ENCODE results near the gene MMP25.

DNA sequence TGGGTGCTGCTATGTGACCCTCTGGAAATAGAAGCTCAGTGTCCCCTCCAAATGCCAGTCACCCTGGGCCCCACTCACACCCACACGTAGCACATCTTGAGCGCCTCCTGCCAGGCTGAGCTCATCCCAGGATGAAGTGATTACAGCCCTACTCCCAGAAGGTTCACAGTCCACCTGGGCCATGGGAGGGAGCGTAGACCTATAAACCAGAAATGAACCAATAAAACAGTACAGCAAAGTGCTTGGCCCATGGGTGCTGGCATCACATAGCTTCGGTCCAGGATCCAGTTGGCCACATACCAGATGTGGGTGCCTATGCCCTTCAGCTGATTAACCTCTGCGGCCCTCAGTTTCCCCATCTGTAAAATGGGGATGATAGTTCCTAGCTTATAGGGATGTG lies 7.5 kb upstream of the MMP25 start:
- no peak for TF ChIP-seq JUND (IDR thresholded peaks at IDR 0.05; ENCODE audit: low read depth, low read length)
- TF ChIP-seq HDGF (IDR thresholded peaks at IDR 0.05) = no peak
- TF ChIP-seq, protein P1, sequence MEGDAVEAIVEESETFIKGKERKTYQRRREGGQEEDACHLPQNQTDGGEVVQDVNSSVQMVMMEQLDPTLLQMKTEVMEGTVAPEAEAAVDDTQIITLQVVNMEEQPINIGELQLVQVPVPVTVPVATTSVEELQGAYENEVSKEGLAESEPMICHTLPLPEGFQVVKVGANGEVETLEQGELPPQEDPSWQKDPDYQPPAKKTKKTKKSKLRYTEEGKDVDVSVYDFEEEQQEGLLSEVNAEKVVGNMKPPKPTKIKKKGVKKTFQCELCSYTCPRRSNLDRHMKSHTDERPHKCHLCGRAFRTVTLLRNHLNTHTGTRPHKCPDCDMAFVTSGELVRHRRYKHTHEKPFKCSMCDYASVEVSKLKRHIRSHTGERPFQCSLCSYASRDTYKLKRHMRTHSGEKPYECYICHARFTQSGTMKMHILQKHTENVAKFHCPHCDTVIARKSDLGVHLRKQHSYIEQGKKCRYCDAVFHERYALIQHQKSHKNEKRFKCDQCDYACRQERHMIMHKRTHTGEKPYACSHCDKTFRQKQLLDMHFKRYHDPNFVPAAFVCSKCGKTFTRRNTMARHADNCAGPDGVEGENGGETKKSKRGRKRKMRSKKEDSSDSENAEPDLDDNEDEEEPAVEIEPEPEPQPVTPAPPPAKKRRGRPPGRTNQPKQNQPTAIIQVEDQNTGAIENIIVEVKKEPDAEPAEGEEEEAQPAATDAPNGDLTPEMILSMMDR (IDR thresholded peaks at IDR 0.05 in 2 of 3, conservative IDR thresholded peaks at IDR 0.05 in 1 of 3; ENCODE audit: control insufficient read depth in 2 of 3, extremely low read depth in 1 of 3, insufficient read depth in 1 of 3, low read depth in 3 of 3, low read length in 3 of 3) = no peak
- TF ChIP-seq, protein P2, sequence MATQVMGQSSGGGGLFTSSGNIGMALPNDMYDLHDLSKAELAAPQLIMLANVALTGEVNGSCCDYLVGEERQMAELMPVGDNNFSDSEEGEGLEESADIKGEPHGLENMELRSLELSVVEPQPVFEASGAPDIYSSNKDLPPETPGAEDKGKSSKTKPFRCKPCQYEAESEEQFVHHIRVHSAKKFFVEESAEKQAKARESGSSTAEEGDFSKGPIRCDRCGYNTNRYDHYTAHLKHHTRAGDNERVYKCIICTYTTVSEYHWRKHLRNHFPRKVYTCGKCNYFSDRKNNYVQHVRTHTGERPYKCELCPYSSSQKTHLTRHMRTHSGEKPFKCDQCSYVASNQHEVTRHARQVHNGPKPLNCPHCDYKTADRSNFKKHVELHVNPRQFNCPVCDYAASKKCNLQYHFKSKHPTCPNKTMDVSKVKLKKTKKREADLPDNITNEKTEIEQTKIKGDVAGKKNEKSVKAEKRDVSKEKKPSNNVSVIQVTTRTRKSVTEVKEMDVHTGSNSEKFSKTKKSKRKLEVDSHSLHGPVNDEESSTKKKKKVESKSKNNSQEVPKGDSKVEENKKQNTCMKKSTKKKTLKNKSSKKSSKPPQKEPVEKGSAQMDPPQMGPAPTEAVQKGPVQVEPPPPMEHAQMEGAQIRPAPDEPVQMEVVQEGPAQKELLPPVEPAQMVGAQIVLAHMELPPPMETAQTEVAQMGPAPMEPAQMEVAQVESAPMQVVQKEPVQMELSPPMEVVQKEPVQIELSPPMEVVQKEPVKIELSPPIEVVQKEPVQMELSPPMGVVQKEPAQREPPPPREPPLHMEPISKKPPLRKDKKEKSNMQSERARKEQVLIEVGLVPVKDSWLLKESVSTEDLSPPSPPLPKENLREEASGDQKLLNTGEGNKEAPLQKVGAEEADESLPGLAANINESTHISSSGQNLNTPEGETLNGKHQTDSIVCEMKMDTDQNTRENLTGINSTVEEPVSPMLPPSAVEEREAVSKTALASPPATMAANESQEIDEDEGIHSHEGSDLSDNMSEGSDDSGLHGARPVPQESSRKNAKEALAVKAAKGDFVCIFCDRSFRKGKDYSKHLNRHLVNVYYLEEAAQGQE (IDR thresholded peaks at IDR 0.05; ENCODE audit: low read depth, low read length) = no peak
- TF ChIP-seq MXI1 (IDR thresholded peaks at IDR 0.05; ENCODE audit: low read depth, low read length) = no peak
- TF ChIP-seq CBX3 (IDR thresholded peaks at IDR 0.05; ENCODE audit: borderline replicate concordance, low read depth) = no peak
- no peak for TF ChIP-seq EP300 (IDR thresholded peaks at IDR 0.05; ENCODE audit: borderline replicate concordance in 1 of 2, control insufficient read depth in 1 of 2, low read depth in 2 of 2, low read length in 2 of 2)
- TF ChIP-seq, protein P3, sequence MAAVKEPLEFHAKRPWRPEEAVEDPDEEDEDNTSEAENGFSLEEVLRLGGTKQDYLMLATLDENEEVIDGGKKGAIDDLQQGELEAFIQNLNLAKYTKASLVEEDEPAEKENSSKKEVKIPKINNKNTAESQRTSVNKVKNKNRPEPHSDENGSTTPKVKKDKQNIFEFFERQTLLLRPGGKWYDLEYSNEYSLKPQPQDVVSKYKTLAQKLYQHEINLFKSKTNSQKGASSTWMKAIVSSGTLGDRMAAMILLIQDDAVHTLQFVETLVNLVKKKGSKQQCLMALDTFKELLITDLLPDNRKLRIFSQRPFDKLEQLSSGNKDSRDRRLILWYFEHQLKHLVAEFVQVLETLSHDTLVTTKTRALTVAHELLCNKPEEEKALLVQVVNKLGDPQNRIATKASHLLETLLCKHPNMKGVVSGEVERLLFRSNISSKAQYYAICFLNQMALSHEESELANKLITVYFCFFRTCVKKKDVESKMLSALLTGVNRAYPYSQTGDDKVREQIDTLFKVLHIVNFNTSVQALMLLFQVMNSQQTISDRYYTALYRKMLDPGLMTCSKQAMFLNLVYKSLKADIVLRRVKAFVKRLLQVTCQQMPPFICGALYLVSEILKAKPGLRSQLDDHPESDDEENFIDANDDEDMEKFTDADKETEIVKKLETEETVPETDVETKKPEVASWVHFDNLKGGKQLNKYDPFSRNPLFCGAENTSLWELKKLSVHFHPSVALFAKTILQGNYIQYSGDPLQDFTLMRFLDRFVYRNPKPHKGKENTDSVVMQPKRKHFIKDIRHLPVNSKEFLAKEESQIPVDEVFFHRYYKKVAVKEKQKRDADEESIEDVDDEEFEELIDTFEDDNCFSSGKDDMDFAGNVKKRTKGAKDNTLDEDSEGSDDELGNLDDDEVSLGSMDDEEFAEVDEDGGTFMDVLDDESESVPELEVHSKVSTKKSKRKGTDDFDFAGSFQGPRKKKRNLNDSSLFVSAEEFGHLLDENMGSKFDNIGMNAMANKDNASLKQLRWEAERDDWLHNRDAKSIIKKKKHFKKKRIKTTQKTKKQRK (IDR thresholded peaks at IDR 0.05; ENCODE audit: low read depth, low read length) = no peak
- no peak for TF ChIP-seq RAD21 (IDR thresholded peaks at IDR 0.05; ENCODE audit: insufficient read depth, low read depth, low read length)
- no peak for TF ChIP-seq CEBPB (IDR thresholded peaks at IDR 0.05; ENCODE audit: borderline replicate concordance in 1 of 2, low read depth in 2 of 2, low read length in 2 of 2)
- TF ChIP-seq NFXL1 (IDR thresholded peaks at IDR 0.05; ENCODE audit: borderline replicate concordance) = no peak
- TF ChIP-seq EED (IDR thresholded peaks at IDR 0.05; ENCODE audit: low read depth) = no peak
